NT2/D1 (cell line): Measurements from ENCODE around the gene GRID2.

Source experiments
- SUZ12 ChIP-seq: IDR thresholded peaks from 2 replicates; pipeline ENCODE4 v1.6.1; 2011; ENCODE audit not compliant: insufficient read length, insufficient read depth; ENCODE audit errors: extremely low read depth
- YY1 ChIP-seq: IDR thresholded peaks from 2 replicates; pipeline ENCODE4 v1.6.1; 2011; ENCODE audit not compliant: insufficient read length, insufficient read depth
- ZNF274 ChIP-seq: IDR thresholded peaks from 2 replicates; pipeline ENCODE4 v1.6.1; 2011; ENCODE audit warnings: mild to moderate bottlenecking, low read depth, low read length

DNA sequence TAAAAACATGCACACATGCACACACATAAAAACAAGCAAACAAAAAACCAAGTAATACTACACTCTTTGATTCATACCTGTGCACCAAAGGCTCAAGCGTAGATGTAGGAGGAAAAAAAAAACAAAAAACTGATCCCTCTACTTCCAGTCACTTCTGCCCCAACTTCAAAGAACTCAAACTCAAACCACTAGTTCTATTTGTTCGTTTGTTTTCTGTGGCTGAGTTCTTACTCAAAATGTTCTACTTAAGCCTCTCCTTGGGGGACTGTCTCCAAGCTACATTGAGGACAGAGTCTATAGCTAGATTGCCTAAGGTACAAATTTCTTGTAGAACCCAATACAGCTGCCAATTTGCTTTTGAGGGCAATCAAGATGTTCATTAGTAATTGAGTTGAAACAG is 1353.8 kb downstream of the GRID2 start:
- TF ChIP-seq ZNF274 (no peak), YY1 (no peak), SUZ12 (no peak)
